Measurements from ENCODE around the gene THNSL1.
A peak's percentile ranks its signal among the peaks of the same experiment; 100 is the strongest.
"Not testable (repeated sequence)": the region's sequence is repeated elsewhere in the genome, so short reads cannot be mapped to it uniquely, and the experiment has no call there.

The THNSL1 gene

DNA sequence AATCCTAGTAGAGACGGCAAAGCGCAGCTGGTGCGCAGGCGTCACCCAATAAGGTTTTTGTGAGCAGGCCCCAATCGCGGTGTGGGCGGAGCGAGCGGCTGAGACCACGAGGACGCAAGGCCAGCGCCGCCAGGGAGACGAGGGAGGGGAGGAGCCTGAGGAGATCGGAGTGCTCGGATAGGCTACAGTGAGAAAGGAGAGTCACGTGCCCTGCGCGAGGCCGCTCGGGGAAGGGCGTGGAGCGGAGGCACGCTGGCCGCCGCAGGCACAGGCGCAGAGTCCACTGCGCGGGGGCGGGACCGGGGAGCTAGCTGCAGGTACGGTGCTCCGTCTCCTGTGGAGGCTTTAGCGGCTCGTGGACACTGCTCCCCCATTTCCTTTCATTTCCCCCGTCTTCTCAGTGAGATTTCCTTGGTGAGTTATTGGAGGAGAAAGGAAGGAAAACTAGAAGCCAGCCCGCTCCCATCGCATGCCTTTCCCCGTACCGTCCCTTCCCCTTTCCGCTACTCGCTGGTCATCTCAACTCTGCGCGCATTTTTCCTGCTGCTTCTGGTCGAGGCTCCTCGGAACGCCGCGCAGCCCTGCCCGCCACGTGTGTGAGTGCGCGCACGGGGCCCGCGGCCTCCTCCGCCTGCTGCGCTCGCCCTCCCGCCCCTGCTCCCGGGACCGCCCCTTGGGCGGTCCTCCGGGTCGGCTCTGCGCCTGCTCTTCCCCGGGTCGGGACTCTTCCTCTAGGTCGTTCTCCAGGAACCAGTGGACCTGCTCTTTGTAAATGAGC, at the start of gene THNSL1:
THNSL1 (plus strand) TSS at position 237 of the 778 bp plus-strand sequence. CDS start 6,612 bp downstream, outside the sequence.
- peak; percentile 95 for DNase-seq

DNA sequence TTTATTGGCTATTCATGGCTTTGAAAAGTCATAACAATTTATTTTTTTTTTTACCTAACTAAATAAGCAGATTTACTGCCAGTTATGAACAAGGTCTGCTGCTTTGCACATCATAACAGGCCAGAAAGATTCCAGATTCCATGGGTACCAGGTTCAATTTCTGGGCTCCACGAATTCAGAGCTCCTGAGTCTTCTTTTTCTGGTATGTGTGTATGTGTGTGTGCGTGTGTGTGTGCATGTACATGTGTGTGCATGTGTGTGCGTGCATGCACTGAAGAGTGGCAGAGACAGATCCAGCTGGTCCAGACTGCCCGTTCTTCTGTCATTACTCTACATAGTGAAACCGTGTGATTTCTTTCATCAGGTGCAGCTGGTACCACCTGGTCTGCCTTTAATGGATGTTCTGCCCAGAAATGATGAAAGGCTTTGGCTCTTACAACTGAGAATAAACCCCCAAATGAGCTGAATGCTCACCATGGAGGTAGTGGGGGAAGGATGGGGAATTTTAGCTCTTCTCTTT, 49.4 kb upstream of the THNSL1 start:
- no peak for DNase-seq

DNA sequence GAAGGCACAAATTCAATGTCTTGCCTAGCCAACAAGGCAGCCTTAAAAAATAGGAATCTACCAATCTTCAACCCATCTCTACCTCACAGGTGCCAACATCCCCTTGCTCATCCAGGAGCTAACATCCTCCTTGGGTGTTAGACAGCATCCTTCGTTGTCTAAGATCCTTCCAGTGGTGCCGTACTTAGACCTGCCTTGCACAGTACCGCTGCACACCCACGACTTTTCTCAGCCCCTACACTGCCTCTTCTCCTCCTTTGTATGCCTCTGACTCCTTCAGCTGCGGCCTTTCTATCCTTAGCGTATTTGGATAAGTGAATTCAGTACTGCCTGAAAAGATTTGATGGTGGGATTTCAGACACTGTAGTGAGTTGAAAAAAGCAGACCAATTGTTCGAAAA, 48.1 kb upstream of the THNSL1 start:
- DNase-seq, result no peak

DNA sequence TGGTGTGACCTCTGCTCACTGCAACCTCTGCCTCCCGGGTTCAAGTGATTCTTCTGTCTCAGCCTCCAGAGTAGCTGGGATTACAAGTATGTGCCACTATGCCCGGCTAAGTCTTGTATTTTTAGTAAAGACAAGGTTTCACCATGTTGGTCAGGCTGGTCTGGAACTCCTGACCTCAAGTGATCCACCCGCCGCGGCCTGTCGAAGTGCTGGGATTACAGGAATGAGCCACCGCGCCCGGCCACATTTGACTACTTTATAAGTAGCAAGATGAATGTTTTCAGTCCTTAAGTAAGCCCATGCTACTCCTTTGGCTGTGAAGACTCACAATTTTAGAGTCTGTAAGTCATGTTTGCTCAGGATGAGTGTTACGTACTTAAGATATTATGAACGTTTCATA, 47.5 kb upstream of the THNSL1 start:
- DNase-seq, result not testable (repeated sequence)

GRCh38 chr10:24969841-24970281, 46.6 kb upstream of the THNSL1 start:
- no peak for DNase-seq

GRCh38 chr10:24971374-24971773, 45.0 kb upstream of the THNSL1 start:
- DNase-seq, result no peak

GRCh38 chr10:24973163-24973562, 43.2 kb upstream of the THNSL1 start:
- no peak for DNase-seq

GRCh38 chr10:24974976-24975375, 41.4 kb upstream of the THNSL1 start:
- DNase-seq, result no peak

GRCh38 chr10:24979685-24980084, 36.7 kb upstream of the THNSL1 start:
- no peak for DNase-seq

DNA sequence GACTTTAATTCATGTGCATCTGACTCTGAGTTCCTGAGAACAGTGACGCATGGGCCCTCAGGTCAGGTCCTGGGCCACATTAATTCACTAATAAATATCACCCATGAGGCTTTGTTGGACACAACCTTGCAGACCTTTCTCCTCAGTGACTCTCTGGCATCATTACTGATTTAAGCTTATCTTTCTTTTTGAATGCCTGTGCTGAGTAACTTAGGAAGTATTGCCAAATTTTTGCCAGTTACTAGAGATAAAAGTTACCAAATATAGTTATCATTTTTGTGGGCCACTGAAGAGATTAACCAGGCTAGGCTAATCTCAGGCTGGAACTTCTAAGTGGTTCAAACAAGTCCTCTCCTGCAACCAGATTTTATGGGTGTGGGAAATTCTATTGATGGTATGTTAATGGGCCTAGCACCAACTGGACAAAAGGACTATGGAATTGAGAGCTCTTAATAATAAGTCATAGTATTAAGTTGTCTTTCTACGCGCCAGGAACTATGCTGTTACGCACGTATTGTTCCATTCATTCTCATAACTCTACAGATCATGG, 35.2 kb upstream of the THNSL1 start:
- no peak for DNase-seq

DNA sequence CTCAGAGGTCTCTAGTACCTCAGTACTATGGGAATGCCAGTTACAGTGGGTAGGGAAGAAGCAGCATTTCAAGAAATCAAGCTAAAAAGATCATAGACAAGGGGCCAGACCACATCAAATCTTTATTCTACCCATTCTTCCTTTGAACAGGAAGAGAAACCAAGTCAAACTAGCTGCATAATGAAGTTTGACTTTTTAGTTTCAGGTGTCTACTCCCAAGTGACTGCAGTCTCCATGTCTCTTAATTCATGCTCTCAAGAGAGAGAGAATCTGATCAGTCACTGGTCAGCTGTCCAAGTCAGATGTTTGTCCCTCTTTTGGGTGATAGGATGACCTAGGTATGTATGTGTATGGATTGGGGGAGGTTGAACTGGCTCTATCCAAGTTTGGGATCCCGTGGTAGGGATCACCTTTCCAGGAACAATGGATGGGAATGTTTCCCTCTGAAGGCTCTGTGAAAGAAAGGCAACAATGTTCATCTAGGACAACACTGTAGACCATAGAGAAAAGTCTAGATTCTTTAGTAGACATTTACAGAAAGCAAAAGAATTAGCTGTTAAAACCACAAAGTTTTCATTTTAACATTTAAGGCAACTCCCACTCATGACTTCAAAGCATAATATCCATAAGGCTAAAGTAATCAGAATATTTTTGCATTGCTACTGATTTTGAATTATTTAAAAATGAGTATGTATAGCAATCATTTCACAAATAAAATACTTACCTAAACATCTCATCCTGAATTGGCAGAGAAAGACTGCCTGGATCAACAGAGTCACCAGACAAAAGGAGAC, 33.9 kb upstream of the THNSL1 start:
- DNase-seq, result no peak

DNA sequence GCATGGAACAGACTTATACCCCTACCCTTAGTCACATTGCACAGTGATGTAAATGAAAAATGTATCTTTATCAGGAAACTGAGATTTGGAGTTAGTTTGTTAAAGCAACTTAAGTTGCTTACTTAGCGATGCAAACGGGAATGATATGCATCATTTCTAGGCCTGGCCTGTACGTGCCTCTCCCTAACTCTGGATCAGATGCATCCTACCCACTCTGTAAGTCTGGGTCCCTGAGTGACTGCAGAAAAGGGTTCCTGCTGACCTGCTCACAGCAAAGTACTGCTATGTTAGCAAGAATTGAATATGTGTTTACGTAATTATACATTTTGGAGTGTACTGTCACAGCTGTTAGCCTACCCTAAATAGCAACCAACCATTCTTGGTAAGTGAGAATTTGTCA, 33.3 kb upstream of the THNSL1 start:
- DNase-seq, result no peak

DNA sequence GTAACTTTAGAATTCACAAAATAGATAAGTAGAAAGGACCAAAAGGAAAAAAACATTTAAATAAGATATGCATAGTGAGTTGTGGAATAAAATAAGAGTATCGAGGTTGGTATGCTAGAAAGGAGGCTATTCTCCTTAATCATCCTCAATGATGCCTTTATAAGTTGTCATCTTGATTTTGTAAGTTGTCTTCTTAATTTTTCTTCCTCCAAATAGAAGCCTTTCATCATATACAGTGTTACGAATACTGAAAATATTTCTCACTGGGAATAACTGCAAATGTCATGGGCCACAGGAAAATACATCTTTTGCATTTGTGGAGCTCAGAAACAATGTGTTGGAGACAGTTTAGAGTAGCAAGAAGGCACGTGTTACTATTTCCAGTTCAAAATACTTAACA, 32.5 kb upstream of the THNSL1 start:
- no peak for DNase-seq

GRCh38 chr10:24984906-24985305, 31.5 kb upstream of the THNSL1 start:
- no peak for DNase-seq

DNA sequence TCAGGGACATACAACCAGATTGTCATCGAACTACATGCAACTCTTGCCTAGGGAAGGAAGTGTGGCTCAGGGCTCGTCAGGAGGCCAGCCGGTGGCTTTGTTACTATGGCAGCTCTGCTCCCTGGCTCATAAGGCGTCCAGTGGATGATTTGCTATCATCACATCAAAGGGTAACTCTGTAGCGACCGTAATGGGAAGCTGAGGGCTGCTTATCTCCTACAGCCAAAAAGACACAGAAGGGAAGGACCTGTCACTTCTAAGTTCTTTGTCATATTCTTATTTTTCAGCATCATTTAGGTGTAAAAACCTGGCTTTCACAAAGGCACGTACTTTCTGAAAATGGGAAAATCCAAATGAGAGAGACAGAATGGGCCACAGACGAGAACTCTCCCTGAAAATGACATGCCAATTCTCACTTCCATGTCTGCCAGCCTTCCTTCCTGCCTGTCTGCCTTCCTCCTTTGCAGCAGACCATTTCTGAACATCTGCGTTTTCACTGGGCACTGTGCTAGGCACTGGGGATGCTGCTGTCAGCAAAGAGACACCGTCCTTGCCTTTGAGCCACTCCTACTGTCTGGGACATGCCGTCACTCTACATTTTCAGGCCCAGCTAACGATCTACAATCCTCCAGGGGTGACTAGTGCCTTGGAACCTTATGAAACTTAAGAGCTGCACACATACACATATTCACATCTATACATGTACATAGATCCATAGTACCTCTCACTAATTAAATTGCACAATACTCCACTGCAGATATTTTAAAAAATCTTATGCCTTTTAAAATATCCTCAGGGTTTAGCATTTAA, 27.4 kb upstream of the THNSL1 start:
- DNase-seq, result no peak

DNA sequence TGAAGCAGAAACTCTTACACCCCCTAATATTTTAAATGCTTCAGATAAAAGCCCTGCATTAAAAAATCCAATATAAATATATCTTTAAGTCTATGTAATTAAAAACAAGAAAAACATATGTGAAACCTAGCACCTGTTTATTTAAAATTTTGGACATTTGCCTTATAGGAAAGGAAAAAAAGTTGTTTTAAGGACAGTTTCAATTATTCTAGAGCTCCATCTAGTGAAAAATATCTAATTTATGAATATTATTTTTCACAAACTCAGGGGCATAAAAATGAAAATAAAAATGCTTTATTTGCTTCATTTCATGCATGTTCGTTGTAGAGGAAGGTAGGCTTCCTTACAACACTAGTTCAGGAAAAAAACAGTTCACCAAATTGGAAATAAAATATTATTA, 26.5 kb upstream of the THNSL1 start:
- DNase-seq, result no peak

GRCh38 chr10:24991298-24991697, 25.1 kb upstream of the THNSL1 start:
- DNase-seq, result no peak

- no peak for DNase-seq
These were observed 23.8 kb upstream of the THNSL1 start for GRCh38 chr10:24992512-24993133.

GRCh38 chr10:24993237-24993958, 23.0 kb upstream of the THNSL1 start:
- no peak for DNase-seq

DNA sequence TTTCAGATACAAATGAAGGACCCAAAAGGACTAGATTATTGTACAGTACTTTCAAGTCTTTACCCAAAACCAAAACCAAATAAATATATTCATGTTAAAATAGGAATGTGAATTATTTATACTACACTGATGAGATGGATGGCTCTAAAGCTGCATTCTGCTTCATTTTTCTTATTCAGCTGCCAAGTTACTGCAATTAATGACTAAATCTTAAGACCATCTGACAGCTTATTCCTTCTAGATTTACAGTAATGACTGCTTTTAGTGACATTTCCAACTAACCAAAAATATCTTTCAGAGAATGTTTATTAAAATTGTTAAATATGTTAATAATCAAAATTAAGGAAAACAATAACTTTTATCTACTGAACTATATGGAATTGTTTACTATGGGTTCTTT, 21.3 kb upstream of the THNSL1 start:
- DNase-seq, result no peak

DNA sequence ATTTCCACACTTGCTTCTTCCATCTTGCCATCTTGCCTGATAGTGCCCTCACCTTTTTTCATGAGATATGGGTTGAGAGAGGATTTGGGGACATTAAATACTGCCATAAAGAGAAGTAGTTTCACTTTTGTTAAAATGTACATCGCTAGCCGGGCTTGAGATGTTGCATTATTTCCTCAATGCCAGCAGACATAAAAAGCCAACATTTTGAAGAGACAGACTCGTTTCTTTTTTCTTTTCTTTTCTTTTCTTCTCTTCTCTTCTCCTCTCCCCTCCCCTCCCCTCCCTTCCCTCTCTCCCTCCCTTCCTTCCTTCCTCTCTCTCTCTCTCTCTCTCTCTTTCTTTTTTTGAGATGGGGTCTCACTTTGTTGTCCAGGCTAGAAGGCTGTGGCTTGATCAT, 18.4 kb upstream of the THNSL1 start:
- no peak for DNase-seq

GRCh38 chr10:25011591-25011990, 4.8 kb upstream of the THNSL1 start:
- DNase-seq, result not testable (repeated sequence)
